ENCODE measurements around the gene GNB1. TPM values are rescaled to one million over a fixed set of nuclear protein-coding genes. Genes with fewer than 3 reads are reported as not detected.

GNB1 gene
- total and polyA plus RNA-seq, 10 of the 15 experiments (the other 5 are each of a cell fraction or from before 2014, with no cell fraction given) = 23.0 to 392 (median 93.9) TPM

DNA sequence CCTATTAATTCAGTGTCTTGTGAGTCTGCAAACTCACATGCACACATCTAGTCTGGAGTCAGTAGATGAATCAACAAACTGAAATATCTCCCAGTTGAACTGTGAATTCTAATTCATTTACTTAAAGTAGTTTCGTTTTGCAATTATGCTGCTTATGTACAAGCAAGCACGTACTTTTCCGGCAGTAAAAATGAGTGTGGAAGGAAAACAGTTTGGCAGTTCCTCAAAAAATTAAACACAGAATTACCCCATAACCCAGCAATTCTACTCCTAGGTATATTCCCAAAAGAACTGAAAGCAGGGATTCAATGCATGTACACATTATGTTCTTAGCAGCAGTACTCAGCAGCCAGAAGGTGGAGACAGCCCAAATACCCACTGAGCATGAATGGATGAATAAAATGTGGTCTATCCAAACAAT, 49.3 kb downstream of the GNB1 start:
- SMC1A ChIA-PET (ENCODE audit: uncharacterized antibody, unreplicated experiment) = interaction anchor here (0.9 to 1.5 kb wide), 2 partner anchors 13 to 22 kb away, joined by 3 to 5 read pairs; no protein-coding TSS in a partner anchor
- Histone ChIP-seq H3K27ac (ENCODE audit: control insufficient read depth, insufficient read depth) (peak overlapping the region; percentile 47), H3K4me2 (ENCODE audit: control insufficient read depth, insufficient read depth) (peak overlapping the region; percentile 85), H3K4me1 (ENCODE audit: control insufficient read depth, insufficient read depth, low read length) (peaks cover 33% of the 10 kb centered on the region), H3K9ac (ENCODE audit: control insufficient read depth, insufficient read depth, low read length) (peak overlapping the region; percentile 52), H3K4me3 (peak overlapping the region; percentile 14; the same call in 1 of the 2 replicates), H3K79me2 (ENCODE audit: control insufficient read depth, insufficient read depth, low read length) (peaks cover 78% of the 10 kb centered on the region), H3K27me3 (replicated peaks in 1 of 2; ENCODE audit: control insufficient read depth in 2 of 2, insufficient read depth in 2 of 2, low read length in 1 of 2) (no peaks in the 10 kb centered on the region), H3K36me3 (ENCODE audit: control insufficient read depth in 2 of 2, insufficient read depth in 2 of 2, low read length in 1 of 2) (peaks cover 3 to 12% of the 10 kb centered on the region in 2 experiments; a peak in 3 of 4 replicates), H2AFZ (ENCODE audit: control insufficient read depth, low read depth, low read length) (no peak overlapping the region), H3K9me3 (replicated peaks; ENCODE audit: control insufficient read depth, insufficient read depth, low read length) (no peaks in the 10 kb centered on the region), H4K20me1 (ENCODE audit: control insufficient read depth, insufficient read depth) (no peaks in the 10 kb centered on the region; the same call in 1 of the 2 replicates)
- DNase-seq (ENCODE audit: low read depth, low spot score) = no peak
- TF ChIP-seq IRF4 (IDR thresholded peaks at IDR 0.05; ENCODE audit: low read depth, low read length) (no peak), GABPA (IDR thresholded peaks at IDR 0.05; ENCODE audit: low read depth) (no peak), IKZF2 (IDR thresholded peaks at IDR 0.05) (peak in 1 of 2 experiments; percentile 19; a peak in 1 of 4 replicates)
- TF ChIP-seq, protein P1, sequence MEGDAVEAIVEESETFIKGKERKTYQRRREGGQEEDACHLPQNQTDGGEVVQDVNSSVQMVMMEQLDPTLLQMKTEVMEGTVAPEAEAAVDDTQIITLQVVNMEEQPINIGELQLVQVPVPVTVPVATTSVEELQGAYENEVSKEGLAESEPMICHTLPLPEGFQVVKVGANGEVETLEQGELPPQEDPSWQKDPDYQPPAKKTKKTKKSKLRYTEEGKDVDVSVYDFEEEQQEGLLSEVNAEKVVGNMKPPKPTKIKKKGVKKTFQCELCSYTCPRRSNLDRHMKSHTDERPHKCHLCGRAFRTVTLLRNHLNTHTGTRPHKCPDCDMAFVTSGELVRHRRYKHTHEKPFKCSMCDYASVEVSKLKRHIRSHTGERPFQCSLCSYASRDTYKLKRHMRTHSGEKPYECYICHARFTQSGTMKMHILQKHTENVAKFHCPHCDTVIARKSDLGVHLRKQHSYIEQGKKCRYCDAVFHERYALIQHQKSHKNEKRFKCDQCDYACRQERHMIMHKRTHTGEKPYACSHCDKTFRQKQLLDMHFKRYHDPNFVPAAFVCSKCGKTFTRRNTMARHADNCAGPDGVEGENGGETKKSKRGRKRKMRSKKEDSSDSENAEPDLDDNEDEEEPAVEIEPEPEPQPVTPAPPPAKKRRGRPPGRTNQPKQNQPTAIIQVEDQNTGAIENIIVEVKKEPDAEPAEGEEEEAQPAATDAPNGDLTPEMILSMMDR (IDR thresholded peaks at IDR 0.05 in 2 of 3, conservative IDR thresholded peaks at IDR 0.05 in 1 of 3; ENCODE audit: control insufficient read depth in 2 of 3, extremely low read depth in 1 of 3, insufficient read depth in 1 of 3, low read depth in 3 of 3, low read length in 3 of 3) = peak in 1 of 3 experiments; percentile 12; a peak in 1 of 6 replicates
- peak; percentile 18 for FAIRE-seq
- peak; percentile 57 for ATAC-seq
- no TSS peak for BruUV-seq (replicated peaks)
- 12% methylated on average over 3 of the region's 3 CpGs for WGBS (ENCODE audit: insufficient coverage, insufficient replicate concordance, low lambda C conversion rate, missing lambda C conversion rate)
- intact Hi-C loops (cut with micrococcal nuclease; ENCODE audit: unreplicated experiment) = loop anchor here (5.0 kb wide), 1 partner anchor 46 kb away; no protein-coding TSS in a partner anchor
- RAD21 ChIA-PET (ENCODE audit: unreplicated experiment) = interaction anchor here (0.6 kb wide), 1 partner anchor 8 kb away, joined by 3 read pairs; no protein-coding TSS in a partner anchor
- CTCF ChIA-PET = no interaction called here
- in situ Hi-C loops (cut with MboI) = no loop called here
- POLR2A ChIA-PET = no interaction called here

Data from GM12878 (cell line).